ENCODE results near the gene DYRK1A.

The DYRK1A gene

GRCh38 chr21:37449302-37449937 lies 82.8 kb downstream of the DYRK1A start:
- DNase-seq (ENCODE audit: low read depth in 2 of 2): no peak

- no peak for DNase-seq (ENCODE audit: low read depth in 2 of 2)
Measured at GRCh38 chr21:37450445-37450941, 83.9 kb downstream of the DYRK1A start.

GRCh38 chr21:37451446-37451845 lies 84.9 kb downstream of the DYRK1A start:
- DNase-seq (ENCODE audit: low read depth in 2 of 2): no peak

- no peak for DNase-seq (ENCODE audit: low read depth in 2 of 2)
Measured at GRCh38 chr21:37452227-37452626, 85.7 kb downstream of the DYRK1A start.

DNA sequence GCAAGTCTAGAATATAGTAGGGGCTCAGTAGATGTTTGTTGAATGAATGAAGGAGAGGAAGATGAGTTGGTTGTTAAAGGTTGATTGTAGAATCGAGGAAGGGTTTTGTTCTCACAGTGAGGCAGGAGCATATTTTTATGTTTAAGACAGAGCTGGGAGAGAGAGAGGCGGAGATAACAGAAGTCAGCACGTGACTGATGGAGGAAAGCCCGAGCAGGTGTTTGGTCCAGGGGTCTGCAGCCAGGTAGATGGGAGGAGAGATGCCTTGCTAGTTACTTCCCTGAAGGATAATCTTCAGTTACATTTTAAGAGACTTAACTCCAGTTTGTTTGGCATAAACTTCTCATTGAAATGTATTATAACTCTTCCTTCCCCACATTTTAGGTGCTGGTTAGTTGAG lies 86.8 kb downstream of the DYRK1A start:
- DNase-seq (ENCODE audit: low read depth in 2 of 2): no peak

- no peak for DNase-seq (ENCODE audit: low read depth in 2 of 2)
Measured at GRCh38 chr21:37454869-37455503, 88.4 kb downstream of the DYRK1A start.

DNA sequence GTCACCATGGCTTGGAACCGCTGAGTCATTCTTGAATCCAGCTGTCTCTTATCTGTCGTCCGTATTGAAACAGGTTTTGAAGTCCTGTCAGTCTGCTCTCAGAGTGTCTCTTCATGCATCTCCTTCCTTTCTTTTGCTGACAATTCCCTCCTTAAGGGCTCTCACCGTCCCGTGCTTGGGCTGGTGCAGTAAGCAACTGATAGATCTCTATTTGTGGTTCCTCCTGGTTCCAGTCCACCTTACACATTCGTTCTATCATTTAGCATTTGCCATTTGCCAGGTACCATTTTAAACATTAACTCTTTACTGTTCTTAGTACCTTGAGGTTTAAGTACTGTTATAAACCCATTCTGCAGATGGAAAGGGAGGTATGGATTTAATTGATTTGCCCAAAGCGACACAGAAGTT lies 88.9 kb downstream of the DYRK1A start:
- no peak for DNase-seq (ENCODE audit: low read depth in 2 of 2)

DNA sequence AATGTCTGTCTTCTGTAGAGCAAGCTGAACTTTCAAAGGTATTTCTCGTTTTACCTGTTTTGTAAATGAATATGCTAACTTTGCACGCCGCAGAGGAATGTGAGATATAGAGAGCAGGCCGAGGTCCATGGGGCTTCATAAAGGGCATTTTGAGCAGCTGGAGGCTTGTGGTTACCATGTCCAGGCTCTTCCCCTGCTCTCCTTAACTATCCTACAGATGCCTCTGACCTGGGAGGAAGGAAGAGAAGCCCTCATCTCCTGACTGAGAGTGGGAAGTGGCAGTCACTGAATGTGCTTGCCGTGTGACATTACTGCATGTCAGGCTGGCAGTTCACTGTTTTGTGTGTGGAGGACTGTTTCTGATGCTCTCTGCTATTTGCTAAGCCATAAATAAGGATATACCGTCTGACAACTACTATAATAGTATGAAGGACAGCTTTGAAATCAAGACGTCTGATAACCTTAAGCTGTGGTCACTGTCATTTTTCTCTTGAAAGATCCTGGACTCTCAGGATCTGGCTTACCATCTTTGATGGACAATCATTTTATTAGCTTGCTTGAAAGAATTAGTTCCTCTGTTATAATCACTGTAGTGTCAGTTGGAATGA lies 92.2 kb downstream of the DYRK1A start:
- no peak for DNase-seq (ENCODE audit: low read depth in 2 of 2)

- no peak for DNase-seq (ENCODE audit: low read depth in 2 of 2)
Measured at GRCh38 chr21:37459575-37459974, 93.0 kb downstream of the DYRK1A start.

- DNase-seq (ENCODE audit: low read depth in 2 of 2): no peak
Measured at GRCh38 chr21:37460196-37460595, 93.6 kb downstream of the DYRK1A start.

DNA sequence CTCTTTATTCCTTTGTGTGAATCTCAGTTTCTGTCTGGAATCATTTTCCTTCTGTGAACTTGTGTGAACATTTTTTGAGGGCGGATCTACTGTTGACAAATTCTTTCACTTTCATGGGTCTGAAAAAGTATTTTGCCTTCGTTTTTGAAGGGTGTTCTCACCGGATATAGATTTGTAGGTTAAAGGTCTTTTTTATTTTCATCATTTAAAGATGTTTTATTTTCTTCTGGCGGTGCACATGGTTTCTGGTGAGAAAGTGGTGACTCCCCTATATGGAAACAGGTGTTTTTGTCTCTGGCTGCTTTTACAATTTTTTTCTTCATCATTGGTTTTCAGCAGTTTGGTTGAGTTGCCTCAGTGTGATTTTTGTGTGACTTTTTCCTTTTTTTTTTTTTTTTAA lies 94.9 kb downstream of the DYRK1A start:
- DNase-seq (ENCODE audit: low read depth in 2 of 2): no peak

GRCh38 chr21:37462087-37462861 lies 95.7 kb downstream of the DYRK1A start:
- no peak for DNase-seq (ENCODE audit: low read depth in 2 of 2)

DNA sequence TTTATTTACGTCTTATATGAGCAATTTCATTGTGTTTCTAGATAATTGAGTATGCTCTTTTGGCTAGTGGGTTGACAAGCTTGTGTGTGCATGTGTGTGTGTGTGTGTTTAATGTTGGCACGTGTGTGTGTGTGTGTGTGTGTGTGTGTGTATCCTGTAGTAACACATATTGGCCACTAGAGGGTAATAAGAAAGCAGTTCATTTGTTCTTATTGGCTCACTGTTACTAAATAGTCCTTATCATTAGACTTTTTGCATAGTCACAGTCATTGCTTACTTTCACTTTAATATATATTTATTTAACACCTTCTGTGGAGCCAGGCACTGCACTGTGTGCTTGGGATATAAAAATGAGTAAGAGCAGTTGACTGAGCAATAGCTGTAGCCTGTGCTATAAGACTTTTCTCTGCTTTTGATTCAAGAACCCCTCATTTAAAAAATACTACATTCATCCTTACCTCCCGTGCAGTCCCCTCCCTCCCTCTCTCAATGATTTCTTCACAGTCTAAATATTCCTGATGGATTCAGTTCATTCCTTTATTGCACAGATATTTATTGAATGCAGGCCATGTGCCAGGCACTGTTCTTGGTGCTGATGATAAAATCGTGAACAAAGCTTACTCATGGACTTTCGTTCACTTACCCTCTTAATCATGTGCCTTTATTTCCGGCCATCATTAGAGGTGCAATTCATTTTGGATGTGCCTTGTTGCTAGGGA lies 96.7 kb downstream of the DYRK1A start:
- no peak for DNase-seq (ENCODE audit: low read depth in 2 of 2)

- no peak for DNase-seq (ENCODE audit: low read depth in 2 of 2)
Measured at GRCh38 chr21:37467082-37467481, 100.5 kb downstream of the DYRK1A start.

DNA sequence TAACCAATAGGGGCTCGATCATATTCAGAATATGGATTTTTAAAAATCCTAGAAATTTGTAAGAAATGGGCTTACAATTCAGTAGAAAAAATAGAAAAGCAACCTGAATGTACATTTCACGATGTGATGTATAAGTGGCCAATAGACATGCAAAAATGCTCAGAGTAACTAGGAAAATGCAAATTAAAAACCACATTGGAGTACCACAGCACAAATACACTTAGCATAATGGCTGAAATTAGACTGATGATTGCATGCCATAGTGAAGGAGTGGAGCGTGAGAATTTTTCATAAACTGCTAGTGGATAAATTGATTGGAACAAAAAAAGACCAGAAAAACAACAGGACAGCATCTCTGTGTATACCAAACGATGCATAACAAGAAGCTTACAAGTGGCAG lies 102.3 kb downstream of the DYRK1A start:
- no peak for DNase-seq (ENCODE audit: low read depth in 2 of 2)

- no peak for DNase-seq (ENCODE audit: low read depth in 2 of 2)
Measured at GRCh38 chr21:37469441-37469840, 102.9 kb downstream of the DYRK1A start.

GRCh38 chr21:37472581-37472980 lies 106.0 kb downstream of the DYRK1A start:
- DNase-seq (ENCODE audit: low read depth in 2 of 2): no peak

GRCh38 chr21:37473491-37473890 lies 106.9 kb downstream of the DYRK1A start:
- no peak for DNase-seq (ENCODE audit: low read depth in 2 of 2)

DNA sequence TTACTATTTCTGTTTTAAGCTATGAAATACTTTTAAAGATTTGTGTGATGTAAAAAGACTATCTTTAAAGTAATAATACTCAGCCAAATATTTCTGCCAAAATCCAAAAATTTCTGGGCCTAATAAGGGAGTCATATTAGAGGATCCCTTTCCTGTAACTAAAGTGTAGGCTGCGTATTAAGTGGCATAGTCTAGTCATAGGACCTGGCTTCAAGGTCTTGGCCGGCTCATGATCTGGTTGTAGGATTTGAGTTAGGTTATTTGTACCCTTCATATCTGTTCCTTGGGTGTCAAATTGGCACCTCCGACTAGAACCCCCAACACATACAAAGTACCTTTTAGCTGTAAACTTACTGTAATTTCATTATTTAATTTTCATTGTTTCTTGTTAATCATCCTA lies 107.8 kb downstream of the DYRK1A start:
- DNase-seq (ENCODE audit: low read depth in 2 of 2): no peak

- no peak for DNase-seq (ENCODE audit: low read depth in 2 of 2)
Measured at GRCh38 chr21:37475186-37475868, 108.8 kb downstream of the DYRK1A start.

GRCh38 chr21:37478794-37479193 lies 112.2 kb downstream of the DYRK1A start:
- DNase-seq (ENCODE audit: low read depth in 2 of 2): no peak

Measured in stimulated activated CD4-positive, alpha-beta T cell treated with anti-CD3 and anti-CD28 coated beads, Interleukin-15, amount 100 ng/mL, for 48 hours (primary cell).